ENCODE results near the gene MYO5C.
"Not testable (repeated sequence)": the region's sequence is repeated elsewhere in the genome, so short reads cannot be mapped to it uniquely, and the experiment has no call there.

Gene MYO5C

DNA sequence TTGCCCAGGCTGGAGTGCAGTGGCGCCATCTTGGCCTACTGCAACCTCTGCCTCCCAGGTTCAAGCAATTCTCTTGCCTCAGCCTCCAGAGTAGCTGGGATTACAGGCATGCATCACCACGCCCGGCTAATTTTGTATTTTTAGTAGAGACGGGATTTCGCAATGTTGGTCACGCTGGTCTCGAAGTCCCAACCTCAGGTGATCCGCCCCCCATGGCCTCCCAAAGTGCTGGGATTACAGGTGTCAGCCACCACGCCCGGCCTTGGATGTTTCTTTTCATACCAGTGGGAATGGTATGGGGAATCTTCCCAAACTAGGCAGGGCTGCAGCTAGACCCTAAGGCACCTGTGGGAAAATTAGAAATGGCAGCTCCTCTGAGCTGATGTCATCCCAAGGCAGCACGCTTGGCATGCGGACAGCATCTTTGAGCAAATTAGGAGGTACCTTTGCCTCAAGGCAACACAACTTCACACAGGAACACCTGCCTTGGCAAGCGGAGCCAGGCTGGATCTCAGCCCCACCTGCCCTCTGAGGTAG is 56.5 kb downstream of the MYO5C start:
- FAIRE-seq = not testable (repeated sequence)

DNA sequence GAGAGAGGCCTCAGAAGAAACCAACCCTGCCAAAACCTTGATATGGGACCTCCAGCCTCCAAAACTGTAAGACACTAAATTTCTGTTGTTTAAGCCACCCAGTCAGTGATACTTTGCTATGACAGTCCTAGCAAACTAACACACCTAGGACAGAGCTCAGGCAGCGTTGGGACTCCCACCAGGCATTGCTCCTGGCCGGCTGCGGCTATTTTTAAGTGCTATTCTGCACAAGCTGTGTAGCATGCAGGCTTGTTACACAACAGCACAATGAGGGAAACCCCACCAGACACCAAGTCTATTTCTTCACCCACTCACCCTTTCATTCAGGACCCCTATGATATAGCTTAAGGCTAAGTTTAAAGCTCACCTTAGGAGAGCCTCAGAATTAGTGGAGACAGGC is 57.5 kb downstream of the MYO5C start:
- no peak for FAIRE-seq

DNA sequence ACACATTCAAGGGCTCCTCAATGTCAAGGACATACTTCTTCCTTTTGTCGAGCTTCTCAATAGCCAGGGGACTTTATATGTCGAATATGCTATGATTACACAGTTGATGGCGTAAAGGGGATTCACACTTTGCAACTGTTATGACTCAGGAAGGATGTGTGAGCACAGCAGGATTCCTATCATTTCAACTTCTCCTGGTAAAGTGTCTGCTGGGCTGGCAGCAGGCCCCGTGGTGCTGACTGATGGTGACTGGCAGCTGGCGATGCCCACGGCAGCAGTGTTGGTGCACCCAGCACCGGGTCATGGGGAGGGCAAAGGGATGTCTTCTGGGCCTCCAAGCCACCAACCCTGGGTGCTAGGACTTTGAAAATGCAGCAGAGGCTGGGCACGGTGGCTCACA is 59.6 kb downstream of the MYO5C start:
- no peak for FAIRE-seq

DNA sequence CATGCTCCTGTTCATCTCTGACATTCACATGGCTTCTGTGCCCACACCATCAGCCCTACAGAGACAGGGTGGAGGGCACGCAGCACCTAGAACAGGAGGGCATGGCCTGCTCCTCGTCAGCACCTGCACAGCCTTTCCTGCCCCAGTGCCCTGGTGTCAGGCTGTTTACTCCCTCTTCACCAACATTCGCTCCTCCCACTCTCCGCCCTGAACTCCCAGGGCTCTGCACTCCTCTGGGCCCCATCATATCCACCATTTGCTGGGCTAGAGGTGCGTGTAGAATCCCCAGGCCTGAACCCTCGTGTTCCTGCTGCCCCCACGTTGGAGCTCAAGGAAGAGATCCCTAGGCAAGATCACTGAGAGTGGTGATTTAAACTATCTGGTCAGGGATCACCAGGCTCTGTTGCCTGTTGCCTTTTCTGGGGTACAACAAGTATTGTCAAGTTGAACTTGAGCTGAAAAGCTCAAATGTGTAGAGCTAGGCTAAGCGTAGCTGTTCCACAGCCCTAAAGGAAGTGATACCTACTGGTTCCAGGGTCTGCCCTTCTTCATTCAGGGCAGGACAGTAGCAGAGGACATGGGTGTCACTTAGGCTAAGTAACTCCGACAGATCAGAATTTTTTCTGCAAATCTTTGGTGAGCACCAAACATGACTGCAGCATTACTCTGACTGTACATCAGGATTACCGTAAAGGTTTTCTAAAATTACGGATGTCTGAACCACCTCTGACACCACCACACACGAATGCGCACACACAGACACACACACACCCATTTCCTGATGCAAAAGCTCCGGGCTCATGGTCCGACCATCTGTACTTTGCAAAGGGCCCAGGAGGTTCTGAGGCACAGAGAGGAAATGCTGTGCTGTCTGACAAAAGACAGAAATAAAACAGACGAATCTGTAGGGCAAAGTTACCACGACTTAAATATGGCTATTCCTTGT is 60.7 kb downstream of the MYO5C start:
- no peak for FAIRE-seq

DNA sequence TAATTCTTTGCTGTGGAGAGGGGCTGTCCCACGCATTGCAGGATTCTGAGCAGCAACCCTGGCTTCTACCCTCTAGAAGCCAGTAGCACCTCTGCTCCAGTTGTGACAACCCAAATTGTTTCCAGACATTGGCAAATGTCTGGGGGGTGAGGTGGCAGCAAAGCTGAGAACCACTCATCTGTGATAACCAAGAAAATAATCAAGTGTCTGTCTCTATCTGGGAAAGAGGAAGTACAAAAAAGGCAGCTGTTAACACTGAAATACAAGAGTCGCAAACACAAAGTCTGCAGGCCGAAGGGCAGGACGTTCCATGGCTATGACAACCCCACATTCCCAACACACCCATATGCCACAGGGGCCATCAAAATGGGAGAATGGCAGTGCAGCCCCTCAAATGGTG is 62.2 kb downstream of the MYO5C start:
- no peak for FAIRE-seq

DNA sequence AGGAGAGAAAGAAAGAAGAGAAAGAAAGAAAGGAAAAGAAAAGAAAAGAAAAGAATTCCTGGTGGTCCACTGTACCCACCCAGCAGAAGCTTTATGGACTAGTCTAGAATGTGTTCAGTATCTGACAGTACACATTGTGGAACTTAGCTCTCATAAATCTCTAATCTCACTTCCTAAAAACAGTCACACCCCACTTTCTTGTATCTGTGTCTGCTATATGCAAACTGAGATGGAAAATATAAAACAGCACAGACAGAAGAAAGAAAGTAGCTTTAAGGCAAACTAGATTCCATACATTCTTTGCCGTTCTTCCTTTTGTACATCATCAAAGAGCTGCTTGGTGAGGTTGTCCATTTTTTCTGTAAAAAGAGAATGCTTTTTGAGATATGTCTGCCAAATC is 63.3 kb downstream of the MYO5C start:
- no peak for FAIRE-seq

DNA sequence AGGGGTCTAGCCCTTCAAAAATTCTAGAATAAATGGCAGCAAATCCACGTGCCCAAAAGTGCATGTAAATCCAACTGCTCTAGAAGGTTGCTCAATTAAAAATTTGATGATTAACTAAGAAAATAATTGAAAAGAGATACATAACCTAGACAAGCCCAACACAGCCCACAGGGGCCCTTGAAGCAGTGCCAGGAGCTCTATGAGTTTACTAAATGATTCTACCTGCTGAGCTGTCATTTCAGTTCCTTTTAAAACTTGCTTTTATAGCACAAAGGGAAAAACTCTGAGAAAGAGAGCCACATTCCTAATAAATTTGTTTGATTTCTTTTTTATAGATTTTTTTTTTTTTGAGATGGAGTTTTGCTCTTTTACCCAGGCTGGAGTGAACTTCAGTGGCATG is 65.5 kb downstream of the MYO5C start:
- FAIRE-seq = no peak

DNA sequence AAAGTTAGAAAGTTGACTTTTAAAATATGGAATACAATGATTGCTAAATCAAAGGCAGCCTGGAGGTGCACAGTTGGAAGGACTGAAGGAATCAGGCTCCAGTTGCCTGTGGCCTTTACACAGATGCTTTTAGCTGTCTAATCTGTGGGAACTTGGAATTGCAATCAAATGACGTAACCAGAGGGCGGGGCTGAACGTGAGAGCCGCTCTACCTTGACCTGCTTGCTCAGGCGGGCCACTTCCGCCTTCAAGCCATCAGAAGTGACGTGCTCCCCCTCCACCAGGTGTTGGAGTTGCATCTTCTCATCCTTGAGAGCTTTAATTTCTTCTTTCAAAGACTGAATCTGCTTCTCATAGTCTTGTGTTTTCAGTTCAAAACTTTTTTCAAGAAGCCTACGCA is 66.7 kb downstream of the MYO5C start:
- FAIRE-seq = no peak

DNA sequence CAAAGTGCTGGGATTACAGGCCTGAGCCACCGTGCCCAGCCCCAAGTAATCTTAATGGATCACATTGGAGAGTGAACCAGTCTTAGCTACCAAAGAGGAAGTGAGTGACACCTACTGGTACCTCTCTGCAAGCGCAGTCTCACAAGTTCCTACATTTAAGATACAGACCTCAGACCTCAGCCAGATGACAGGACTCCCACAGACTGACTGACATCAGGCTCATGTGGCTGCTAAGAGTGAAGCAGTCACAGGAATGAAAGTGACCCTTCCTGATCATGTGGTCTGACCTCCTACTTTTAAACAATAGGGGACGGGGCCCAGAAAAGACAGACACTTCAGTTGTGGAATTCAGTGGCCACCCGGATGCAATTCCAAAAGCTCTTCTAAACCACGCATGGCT is 68.1 kb downstream of the MYO5C start:
- FAIRE-seq = no peak

DNA sequence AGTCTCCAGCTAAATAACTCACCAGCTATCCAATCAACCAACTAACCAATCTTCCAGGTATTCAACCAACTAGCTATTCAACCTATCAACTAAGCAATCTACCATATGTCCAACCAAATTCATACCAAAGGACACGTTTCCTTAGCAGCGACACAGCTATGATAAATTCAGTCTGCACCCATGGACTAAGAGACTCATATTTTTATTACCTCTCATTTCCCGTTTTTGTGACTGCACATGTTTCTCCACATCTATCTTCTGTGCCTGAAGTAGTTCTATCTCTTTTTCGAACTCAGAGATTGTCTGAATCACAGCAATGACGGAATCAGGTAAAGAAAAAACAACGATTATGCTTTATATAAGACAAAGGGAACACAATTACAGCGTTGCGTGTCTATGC is 70.4 kb downstream of the MYO5C start:
- FAIRE-seq = no peak

DNA sequence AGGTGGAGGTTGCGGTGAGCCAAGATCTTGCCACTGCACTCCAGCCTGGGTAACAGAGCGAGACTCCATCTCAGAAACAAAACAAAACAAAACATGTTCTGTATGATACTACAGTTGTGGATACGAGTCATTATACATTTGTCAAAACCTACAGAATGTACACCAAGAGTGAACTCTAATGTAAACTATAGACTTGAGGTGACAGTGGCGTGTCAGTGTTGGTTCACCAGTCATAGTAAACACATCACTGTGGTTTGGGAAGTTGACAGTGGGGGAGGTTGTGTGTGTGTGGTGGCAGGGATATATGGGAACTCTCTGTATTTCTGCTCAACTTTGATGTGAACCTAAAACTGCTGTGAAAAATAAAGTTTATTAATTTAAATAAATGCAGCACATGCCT is 71.4 kb downstream of the MYO5C start:
- FAIRE-seq = no peak

DNA sequence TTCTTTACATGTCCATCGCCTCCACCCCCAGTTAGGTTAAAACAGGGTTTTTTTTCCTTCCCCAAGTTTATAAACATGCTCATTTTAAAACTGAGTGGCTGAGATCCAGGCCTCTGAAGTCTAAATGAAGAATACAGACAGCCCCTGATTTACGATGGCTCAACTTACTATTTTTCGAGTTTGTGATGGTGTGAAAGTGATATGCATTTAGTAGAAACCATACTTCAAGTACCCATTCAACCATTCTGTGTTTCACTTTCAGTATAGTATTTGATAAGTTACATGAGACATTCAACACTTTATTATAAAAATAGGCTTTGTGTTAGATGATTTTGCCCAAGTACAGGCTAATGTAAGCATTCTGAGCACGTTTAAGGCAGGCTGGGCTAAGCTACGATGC is 73.9 kb downstream of the MYO5C start:
- no peak for FAIRE-seq

DNA sequence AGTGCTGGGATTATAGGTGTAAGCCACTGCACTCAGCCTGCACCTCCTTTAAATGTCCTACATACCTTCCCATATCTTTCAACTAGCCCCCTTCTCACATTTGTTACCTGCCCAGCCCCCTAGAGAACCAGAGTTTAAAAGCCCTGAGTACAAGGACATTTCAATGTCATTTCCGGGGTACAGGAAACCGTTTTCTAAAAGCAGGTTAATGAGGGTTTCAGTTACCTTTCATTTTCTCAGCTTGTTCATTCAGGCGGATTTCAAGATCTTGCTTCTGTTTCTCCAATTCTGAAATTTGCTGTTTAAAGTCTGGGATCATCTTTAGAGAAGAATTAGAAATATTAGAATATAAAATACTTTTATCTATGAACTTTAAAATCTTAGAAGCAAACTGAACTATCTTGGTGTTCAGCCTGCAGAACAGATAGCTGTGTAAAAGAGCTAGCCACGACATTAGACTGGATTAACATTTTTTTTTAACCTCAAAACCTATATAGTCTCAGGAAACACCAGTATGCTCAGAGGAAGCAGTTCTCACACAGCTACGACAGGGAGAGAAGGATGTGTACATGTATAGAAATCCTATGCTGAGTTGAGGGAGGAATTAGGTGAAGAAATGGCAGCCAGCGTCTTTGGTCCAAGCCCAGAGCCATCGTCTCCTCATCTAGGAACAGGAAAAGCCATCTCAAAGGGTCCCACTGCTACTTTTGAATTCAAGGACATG is 74.5 kb downstream of the MYO5C start:
- FAIRE-seq = no peak

DNA sequence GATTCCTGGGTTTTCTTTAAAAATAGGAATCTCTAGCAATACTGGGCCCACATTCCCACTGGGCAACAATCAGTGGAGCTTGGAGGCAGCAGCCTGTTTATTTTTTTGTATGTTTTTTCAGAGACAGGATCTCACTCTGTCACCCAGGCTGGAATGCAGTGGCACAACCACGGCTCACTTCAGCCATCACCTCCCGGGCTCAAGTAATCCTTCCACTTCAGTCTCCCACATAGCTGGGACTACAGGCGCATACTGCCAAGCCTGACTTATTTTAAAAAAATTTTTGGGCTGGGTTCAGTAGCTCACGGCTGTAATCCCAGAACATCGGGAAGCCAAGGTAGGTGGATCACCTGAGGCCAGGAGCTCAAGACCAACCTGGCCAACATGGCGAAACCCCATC is 75.4 kb downstream of the MYO5C start:
- no peak for FAIRE-seq

DNA sequence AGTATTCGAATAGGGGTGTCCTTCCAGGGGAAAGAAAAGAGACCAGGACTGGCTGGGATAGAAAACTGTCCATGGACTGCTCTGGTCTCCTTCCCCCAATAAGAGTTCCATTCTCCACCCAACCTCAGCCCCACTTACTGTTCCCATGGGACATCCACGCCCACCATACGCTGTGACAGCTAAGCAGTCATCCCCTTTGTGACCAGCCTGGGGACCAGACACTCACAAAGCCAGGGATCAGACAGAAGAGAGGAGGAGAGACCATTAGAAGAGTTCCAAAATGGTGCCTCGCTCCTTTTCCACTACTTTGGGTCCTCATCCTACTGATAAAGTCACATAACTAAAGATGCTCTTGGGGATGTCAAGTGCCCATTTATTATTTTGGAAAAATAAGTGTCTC is 76.8 kb downstream of the MYO5C start:
- no peak for FAIRE-seq

DNA sequence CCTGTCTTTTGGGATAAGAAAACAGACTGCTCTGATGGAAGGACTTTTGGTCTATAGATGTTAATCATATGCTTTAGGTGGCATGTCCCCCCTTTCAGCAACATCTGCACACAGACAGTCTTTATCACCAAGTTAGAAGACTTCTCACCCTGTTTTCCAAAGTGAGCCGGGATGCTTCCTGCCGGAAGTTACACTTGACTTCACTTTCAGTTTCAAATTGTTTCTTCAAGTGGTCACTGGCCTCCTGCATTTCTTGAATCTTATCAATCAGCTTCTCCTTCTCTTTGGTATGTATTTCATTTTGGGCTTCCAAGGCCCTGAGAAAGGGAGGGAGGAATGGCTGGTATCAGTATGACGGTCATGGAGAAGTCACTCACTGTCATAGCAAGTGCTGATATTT is 77.2 kb downstream of the MYO5C start:
- FAIRE-seq = no peak

DNA sequence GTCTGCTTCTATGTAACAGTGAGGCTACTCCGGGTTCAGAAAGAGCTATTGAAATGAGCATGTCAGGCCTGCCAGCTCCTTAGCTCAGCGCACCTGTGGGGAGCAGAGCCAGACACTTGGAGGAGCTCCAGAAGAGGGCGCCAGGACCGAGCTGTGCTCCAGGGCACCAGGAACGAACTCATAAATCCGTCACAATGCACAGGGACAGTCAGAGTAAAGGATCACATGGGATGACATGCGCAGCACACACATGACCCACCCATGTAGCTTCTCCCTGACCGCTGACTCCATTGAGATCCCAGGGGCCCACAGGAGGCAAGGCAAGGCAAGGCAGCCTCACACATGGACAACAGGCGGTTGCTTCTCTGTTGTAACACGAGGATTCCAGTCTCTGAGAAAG is 78.4 kb downstream of the MYO5C start:
- no peak for FAIRE-seq

DNA sequence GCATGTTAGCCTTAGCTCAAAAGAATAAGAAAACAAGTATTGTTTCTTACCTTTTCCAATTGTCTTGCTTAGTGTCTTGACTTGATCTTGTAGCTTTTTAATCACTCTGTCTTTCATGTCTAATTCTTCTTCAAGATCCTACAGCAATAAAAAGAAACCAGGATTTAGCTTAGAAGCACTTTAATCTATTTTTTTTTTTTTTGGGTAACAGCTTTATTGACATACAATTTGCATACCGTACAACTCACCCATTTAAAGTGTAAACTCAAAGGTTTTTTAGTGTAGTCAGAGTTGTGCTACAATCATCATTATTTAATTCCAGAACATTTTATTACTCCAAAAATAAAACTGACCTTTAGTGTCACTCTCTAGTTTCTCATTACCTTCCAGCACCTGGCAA is 81.1 kb downstream of the MYO5C start:
- no peak for FAIRE-seq

DNA sequence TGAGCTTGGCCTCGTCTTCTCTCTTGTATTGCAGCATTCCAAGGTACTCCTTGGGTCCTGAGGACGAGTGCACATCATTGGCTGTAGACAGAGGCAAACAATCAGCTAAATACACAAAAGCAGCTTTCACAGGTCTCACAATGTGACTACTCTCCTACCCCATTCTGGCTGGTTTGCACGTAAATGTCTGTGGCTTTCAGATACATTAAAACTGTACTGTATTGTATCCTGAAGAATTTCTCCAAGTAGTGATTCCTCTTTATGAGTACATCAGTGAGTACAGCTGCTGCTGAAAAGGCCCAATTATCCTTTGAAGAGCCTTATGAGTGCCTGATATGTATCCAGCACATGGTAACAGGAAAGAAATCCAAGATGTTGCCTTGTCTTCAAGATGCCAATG is 82.4 kb downstream of the MYO5C start:
- no peak for FAIRE-seq

DNA sequence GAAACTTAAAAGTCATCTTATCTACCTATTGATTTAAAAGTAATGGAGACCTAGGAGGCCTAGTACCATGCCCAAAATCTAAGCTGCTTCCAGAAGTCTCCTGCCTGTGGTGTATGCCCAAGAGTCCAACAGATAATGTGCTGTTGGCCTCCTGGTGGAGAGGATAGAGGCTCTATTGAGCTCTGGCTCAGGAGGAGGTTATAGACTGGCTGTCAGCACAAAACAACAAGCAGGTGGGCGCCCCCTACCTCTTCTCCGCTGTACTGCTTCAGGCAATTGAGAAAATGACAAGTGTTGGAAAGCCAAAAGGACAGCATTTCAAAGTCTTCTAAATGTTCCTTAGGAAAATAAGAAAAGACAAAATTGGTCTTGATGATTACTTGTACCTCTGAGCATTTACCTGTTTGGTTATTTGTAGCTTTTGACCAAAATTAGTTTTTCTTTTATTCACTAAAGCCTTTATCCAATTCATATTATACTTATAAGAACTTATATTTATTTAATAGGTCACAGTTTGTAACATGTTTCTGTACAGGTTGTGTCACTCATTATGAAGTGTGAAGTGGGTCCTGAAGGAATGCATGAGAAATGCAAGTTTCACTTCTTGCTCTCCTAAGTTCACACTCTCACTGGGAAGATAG is 87.2 kb downstream of the MYO5C start:
- no peak for FAIRE-seq

DNA sequence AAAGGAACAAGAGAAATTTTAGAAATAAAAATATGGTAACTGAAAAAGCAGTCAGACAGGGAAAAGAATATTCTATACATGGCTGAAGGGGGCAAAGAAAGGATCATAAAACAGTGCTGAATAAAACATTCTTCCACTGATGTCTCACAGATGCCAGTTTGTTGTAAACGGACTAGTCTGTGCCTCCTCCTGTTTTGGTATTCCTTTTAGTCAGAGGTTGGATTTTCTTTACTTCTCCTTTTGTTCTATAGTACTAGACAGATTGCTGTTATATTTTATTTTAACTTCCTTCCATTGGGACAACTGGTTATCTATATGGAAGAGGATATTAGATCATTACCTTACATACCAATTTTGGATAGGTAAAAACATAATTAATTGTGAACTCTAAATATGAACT is 88.4 kb downstream of the MYO5C start:
- no peak for FAIRE-seq

DNA sequence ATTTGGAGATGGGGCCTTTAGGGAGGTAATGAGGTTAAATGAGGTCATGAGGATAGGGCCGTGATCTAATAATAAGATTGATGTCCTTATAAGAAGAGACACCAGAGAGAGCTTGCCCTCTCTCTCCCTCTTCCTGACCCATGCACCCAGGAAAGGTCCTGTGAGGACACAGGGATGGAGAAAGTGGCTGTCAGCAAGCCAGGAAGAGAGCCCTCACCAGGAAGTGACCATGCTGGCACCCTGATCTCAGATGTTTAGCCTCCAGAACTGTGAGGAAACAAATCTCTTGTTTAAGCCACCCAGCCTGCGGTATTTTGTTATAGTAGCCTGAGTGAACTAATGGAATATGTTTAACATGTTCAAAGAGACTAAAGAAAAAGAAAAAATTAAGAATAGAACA is 89.2 kb downstream of the MYO5C start:
- FAIRE-seq = no peak

DNA sequence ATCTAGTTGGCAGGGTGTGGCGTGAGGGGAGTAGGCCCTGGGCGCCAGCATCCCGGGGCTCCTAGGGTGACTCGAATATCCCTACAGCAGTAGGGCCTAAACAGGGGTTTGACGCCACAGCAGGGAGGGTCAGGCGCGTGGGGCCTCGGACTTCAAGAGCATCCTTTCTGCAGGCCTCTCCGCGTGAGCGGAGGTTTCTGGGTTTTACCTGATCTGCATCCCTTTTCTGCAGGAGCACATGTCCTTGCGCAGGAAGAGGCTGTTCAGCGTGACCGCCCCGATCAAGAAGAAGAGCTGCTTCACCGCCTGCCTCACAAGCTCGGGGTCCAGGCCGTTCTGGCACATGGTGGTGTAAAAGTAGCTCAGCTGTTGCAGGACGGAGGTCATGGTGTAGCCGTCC is 90.9 kb downstream of the MYO5C start:
- FAIRE-seq = no peak
